Liver (tissue), 3 donors: ENCODE results near the gene ZNF700.

Source experiments
- CTCF ChIP-seq: fragments of 150-350 bp; IDR thresholded peaks from 2 replicates; pipeline ENCODE4 v1.5.1; 2017; ENCODE audit warnings: improper control_type of control experiment, low read depth, low read length; ENCODE audit not compliant: missing input control
- GABPA ChIP-seq, 2 donors: IDR thresholded peaks in 1 of 2; conservative IDR thresholded peaks in 1 of 2; 2 replicates each; pipeline ENCODE4 v1.6.1; 2016; ENCODE audit warnings: antibody characterized with exemption in 2 of 2, mild to moderate bottlenecking in 1 of 2, moderate library complexity in 1 of 2
- SP1 ChIP-seq: IDR thresholded peaks from 2 replicates; pipeline ENCODE4 v1.6.1; 2018; ENCODE audit warnings: antibody characterized with exemption, mild to moderate bottlenecking
- TAF1 ChIP-seq: conservative IDR thresholded peaks from 2 replicates; pipeline ENCODE4 v1.6.1; 2016; ENCODE audit warnings: antibody characterized with exemption, mild to moderate bottlenecking
- ZBTB33 ChIP-seq: IDR thresholded peaks from 2 replicates; pipeline ENCODE4 v1.6.1; 2016; ENCODE audit warnings: antibody characterized with exemption
- donor health status: healthy.
- donor health status: healthy.

GRCh38 chr19:11887611-11888531 lies 37.0 kb upstream of the ZNF700 start, which contains the start of gene ZNF69:
- TF ChIP-seq TAF1 (no peak), GABPA (IDR thresholded peaks at IDR 0.05 in 1 of 2, conservative IDR thresholded peaks at IDR 0.05 in 1 of 2) (peak in 1 of 2 donors; percentile 41), CTCF (no peak), ZBTB33 (no peak), SP1 (peak; percentile 64)
